Measurements from ENCODE around the gene DXO. TPM values are rescaled to one million over a fixed set of nuclear protein-coding genes. Genes with fewer than 3 reads are reported as not detected.
"Not testable (repeated sequence)": the region's sequence is repeated elsewhere in the genome, so short reads cannot be mapped to it uniquely, and the experiment has no call there.

DXO gene
- total RNA-seq, 1 experiment from 2014 or later: 43.6 TPM

DNA sequence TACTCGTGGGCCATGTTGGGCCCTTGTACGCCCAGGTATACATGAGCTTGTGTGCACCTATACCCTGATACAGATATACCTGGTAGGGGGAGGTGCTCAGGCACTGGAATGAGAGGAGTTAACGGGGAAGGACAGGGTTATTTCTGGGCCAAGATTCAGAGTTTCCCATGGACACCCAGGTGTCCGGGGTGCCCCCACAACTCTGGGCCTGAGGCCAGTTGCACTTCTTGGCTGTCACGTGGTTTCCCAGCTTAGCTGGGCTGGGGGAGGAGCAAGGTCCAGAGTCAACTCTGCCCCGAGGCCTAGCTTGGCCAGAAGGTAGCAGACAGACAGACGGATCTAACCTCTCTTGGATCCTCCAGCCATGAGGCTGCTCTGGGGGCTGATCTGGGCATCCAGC is 9.8 kb upstream of the DXO start, which contains the start of gene C4A:
C4A (plus strand) TSS at position 314 of the 400 bp plus-strand sequence; CDS start at position 365, 51 bp downstream.
- BruUV-seq (replicated peaks); CTCF ChIA-PET; H3K27ac Mint-ChIP-seq (ENCODE audit: unreplicated experiment); DNase-seq; H3K4me1 Mint-ChIP-seq (ENCODE audit: low read depth, unreplicated experiment); H3K9me3 Mint-ChIP-seq (ENCODE audit: low read depth, unreplicated experiment); H3K27me3 Mint-ChIP-seq (ENCODE audit: unreplicated experiment); intact Hi-C loops (cut with micrococcal nuclease; ENCODE audit: unreplicated experiment); H3K36me3 Mint-ChIP-seq (ENCODE audit: insufficient read depth, unreplicated experiment); H3K4me3 Mint-ChIP-seq (ENCODE audit: low read depth, unreplicated experiment): not testable (repeated sequence)

- CTCF ChIA-PET; H3K27ac Mint-ChIP-seq (ENCODE audit: unreplicated experiment); H3K9me3 Mint-ChIP-seq (ENCODE audit: low read depth, unreplicated experiment); DNase-seq; H3K36me3 Mint-ChIP-seq (ENCODE audit: insufficient read depth, unreplicated experiment); intact Hi-C loops (cut with micrococcal nuclease; ENCODE audit: unreplicated experiment); H3K4me1 Mint-ChIP-seq (ENCODE audit: low read depth, unreplicated experiment); H3K27me3 Mint-ChIP-seq (ENCODE audit: unreplicated experiment); BruUV-seq (replicated peaks); H3K4me3 Mint-ChIP-seq (ENCODE audit: low read depth, unreplicated experiment): not testable (repeated sequence)
These were observed 9.1 kb upstream of the DXO start for GRCh38 chr6:31980998-31981397.

- BruUV-seq (replicated peaks); H3K9me3 Mint-ChIP-seq (ENCODE audit: low read depth, unreplicated experiment); intact Hi-C loops (cut with micrococcal nuclease; ENCODE audit: unreplicated experiment); CTCF ChIA-PET; H3K27ac Mint-ChIP-seq (ENCODE audit: unreplicated experiment); H3K27me3 Mint-ChIP-seq (ENCODE audit: unreplicated experiment); H3K4me3 Mint-ChIP-seq (ENCODE audit: low read depth, unreplicated experiment); H3K4me1 Mint-ChIP-seq (ENCODE audit: low read depth, unreplicated experiment); DNase-seq: not testable (repeated sequence)
- H3K36me3 Mint-ChIP-seq (ENCODE audit: insufficient read depth, unreplicated experiment): peaks cover 11% of the 10 kb centered on the region
These were observed 8.4 kb upstream of the DXO start for GRCh38 chr6:31980195-31980876.

DNA sequence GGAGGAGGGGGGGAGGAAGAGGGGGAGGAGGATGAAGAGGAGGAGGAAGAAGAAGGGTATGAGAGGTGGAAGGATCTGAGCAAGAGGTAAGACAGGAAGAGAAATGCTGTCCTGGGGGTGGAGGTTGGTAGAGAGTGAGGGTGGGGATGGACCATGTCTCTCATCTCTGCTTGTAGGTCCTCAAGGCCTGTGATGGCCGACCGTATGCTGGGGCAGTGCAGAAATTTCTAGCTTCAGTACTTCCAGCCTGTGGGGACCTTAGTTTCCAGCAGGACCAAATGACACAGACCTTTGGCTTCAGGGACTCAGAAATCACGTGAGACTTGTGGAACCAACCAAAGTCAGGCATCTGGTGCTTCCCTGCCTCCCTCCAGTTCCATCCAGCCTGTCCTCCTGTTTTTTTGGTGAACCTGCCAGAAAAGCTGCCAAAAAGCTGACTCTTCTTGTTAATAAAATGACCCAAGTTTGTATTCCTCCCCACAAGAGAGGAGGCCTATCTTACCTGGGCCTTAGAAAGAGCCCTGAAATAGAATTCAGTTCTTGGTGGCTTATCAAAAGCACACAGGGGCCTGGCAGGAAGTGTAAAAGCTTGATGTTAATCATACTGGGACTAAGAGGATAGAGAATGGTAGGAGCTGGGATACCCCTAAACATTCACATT is 7.4 kb upstream of the DXO start:
- BruUV-seq (replicated peaks): no TSS peak
- peaks cover 19% of the 10 kb centered on the region for H3K36me3 Mint-ChIP-seq (ENCODE audit: insufficient read depth, unreplicated experiment)
- H3K27ac Mint-ChIP-seq (ENCODE audit: unreplicated experiment): no peak overlapping the region
- no peak overlapping the region for H3K4me3 Mint-ChIP-seq (ENCODE audit: low read depth, unreplicated experiment)
- no peaks in the 10 kb centered on the region for H3K4me1 Mint-ChIP-seq (ENCODE audit: low read depth, unreplicated experiment)
- TF ChIP-seq CTCF (IDR thresholded peaks at IDR 0.05; ENCODE audit: unreplicated experiment): no peak
- no peaks in the 10 kb centered on the region for H3K27me3 Mint-ChIP-seq (ENCODE audit: unreplicated experiment)
- no peak for DNase-seq
- intact Hi-C loops (cut with micrococcal nuclease; ENCODE audit: unreplicated experiment): no loop called here
- CTCF ChIA-PET: no interaction called here
- no peaks in the 10 kb centered on the region for H3K9me3 Mint-ChIP-seq (ENCODE audit: low read depth, unreplicated experiment)

DNA sequence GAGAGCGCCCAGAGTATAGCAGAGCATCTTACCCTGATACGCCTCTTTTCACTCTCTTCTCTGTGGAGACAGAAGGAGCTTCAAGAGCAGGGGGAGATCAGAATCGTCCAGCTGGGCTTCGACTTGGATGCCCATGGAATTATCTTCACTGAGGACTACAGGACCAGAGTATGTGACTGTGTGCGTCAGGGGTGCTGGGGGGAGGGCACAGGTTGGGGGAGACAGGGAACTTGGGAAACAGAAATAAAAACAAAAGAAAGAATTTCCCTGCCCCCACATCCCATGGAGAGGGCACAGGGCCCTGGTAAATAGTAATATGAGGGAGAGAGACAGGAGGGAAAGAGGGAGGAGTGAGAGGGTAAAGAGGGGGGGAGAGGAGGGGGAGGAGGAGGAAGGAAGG is 6.9 kb upstream of the DXO start:
- CTCF ChIA-PET: no interaction called here
- TF ChIP-seq CTCF (IDR thresholded peaks at IDR 0.05; ENCODE audit: unreplicated experiment): no peak
- DNase-seq: no peak
- intact Hi-C loops (cut with micrococcal nuclease; ENCODE audit: unreplicated experiment): no loop called here
- peaks cover 2% of the 10 kb centered on the region for H3K4me1 Mint-ChIP-seq (ENCODE audit: low read depth, unreplicated experiment)
- peaks cover 25% of the 10 kb centered on the region for H3K36me3 Mint-ChIP-seq (ENCODE audit: insufficient read depth, unreplicated experiment)
- BruUV-seq (replicated peaks): no TSS peak
- H3K27ac Mint-ChIP-seq (ENCODE audit: unreplicated experiment): no peak overlapping the region
- H3K9me3 Mint-ChIP-seq (ENCODE audit: low read depth, unreplicated experiment): no peaks in the 10 kb centered on the region
- H3K27me3 Mint-ChIP-seq (ENCODE audit: unreplicated experiment): no peaks in the 10 kb centered on the region
- H3K4me3 Mint-ChIP-seq (ENCODE audit: low read depth, unreplicated experiment): no peak overlapping the region

Measured in Calu3 (cell line).